SK-N-DZ (cell line): ENCODE measurements around the gene OGFOD2.

Experiments
- DNase-seq: peaks from one replicate; pipeline ENCODE4 v3.0.0-alpha.2; 2015; ENCODE audit warnings: low spot score

Gene OGFOD2

GRCh38 chr12:122977153-122977552 lies 2.1 kb downstream of the OGFOD2 start:
- DNase-seq, result no peak

GRCh38 chr12:122977655-122978392 lies 2.8 kb downstream of the OGFOD2 start:
- no peak for DNase-seq

DNA sequence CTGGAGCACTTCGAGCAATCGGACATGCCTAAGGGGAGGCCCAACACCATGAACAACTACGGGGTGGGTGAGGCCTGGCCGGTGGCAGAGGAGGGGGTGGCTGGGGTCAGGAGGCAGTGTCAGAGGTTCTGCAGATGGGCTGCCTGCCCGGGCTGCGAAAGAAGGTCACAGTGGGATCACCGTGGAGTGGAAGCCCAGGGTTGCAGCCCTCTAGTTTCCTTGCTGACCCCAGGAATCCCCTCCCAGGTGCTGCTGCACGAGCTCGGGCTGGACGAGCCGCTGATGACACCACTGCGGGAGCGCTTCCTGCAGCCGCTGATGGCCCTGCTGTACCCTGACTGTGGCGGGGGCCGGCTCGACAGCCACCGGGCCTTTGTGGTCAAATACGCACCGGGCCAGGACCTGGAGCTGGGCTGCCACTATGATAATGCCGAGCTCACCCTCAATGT lies 3.5 kb downstream of the OGFOD2 start:
- no peak for DNase-seq

DNA sequence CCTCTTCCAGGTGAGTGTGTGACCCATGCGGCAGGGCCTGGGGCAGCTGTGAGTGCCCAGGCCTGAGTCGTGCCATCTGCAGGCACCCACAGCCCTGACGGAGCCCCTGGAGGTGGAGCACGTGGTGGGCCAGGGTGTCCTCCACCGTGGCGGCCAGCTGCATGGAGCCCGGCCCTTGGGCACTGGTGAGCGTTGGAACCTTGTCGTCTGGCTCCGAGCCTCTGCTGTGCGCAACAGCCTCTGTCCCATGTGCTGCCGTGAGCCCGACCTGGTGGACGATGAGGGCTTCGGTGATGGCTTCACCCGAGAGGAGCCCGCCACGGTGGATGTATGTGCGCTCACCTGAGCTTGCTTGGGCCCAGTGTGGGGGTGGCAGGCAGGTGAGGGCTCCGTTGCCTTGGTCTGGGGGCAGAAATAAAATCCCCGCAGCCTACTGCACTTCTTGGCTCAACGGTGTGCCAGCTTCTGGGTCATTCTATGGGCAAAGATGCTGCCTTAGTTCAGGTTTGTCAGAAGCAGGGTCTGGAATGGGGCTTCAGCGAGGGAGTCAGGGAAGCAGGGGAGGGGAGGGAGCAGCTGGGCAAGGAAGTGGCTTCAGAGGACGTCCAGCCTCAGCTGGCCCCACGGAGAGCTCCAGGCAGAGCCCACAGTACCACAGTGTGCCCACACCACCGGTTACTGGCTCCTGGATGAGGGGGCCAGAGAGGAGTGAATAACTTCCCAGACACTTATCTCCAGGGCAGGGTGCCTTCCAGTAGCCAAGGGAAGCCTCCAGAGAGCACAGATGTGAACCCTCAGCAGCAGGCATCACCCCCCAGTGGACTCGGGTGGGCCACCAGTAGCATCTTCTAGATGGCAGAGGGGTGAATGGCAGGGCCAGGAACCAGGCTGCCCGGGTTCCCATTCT lies 4.2 kb downstream of the OGFOD2 start:
- no peak for DNase-seq

GRCh38 chr12:122979908-122980182 lies 4.8 kb downstream of the OGFOD2 start:
- no peak for DNase-seq

- DNase-seq, result peak; percentile 66
Observed at GRCh38 chr12:122980183-122981035, 5.4 kb downstream of the OGFOD2 start, which contains the start of gene ARL6IP4. ARL6IP4 (plus strand) TSS chr12:122980681; CDS start chr12:122981140, 459 bp downstream.

GRCh38 chr12:122981036-122981471 lies 6.0 kb downstream of the OGFOD2 start:
- DNase-seq, result no peak

DNA sequence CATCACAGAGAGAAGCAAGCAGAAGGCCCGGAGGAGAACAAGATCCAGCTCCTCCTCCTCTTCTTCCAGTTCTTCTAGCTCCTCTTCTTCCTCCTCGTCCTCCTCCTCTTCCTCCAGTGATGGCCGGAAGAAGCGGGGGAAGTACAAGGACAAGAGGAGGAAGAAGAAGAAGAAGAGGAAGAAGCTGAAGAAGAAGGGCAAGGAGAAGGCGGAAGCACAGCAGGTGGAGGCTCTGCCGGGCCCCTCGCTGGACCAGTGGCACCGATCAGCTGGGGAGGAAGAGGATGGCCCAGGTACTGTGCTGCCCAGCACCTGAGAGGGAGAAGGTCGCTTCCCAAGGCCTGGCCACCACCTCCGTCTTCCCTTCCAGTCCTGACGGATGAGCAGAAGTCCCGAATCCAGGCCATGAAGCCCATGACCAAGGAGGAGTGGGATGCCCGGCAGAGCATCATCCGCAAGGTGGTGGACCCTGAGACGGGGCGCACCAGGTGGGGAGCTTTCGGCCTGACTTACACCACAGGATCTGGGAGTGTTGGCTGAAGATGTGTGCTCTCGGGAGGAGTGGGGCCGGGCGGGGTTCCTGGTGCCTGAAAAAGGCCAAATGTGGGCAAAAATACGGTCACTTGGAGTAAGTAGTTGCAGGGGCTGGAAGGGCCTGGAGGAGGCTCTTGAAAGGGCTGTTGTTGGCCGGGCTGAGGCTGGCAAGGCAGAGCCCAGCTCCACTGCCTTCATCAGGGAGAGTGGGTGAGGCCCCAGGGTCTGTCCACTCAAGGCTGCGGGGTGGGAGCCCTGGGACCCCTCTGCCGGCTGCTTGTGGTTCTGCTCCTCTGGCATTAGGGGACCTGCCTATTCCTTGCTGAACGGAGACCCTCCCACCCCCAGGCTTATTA lies 6.8 kb downstream of the OGFOD2 start:
- no peak for DNase-seq

DNA sequence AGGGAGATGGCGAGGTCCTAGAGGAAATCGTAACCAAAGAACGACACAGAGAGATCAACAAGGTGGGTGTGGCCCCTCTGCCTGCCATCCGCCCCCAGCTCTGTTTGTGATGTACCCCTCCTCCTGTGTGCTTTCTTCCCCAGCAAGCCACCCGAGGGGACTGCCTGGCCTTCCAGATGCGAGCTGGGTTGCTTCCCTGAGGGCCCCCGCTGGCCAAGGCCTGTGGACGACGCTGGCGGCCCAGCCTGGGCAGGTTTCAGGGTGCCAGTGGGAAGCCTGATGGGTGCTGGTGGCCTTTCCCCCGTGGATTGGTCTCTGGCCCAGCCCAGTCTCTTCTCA lies 7.4 kb downstream of the OGFOD2 start:
- DNase-seq, result no peak

DNA sequence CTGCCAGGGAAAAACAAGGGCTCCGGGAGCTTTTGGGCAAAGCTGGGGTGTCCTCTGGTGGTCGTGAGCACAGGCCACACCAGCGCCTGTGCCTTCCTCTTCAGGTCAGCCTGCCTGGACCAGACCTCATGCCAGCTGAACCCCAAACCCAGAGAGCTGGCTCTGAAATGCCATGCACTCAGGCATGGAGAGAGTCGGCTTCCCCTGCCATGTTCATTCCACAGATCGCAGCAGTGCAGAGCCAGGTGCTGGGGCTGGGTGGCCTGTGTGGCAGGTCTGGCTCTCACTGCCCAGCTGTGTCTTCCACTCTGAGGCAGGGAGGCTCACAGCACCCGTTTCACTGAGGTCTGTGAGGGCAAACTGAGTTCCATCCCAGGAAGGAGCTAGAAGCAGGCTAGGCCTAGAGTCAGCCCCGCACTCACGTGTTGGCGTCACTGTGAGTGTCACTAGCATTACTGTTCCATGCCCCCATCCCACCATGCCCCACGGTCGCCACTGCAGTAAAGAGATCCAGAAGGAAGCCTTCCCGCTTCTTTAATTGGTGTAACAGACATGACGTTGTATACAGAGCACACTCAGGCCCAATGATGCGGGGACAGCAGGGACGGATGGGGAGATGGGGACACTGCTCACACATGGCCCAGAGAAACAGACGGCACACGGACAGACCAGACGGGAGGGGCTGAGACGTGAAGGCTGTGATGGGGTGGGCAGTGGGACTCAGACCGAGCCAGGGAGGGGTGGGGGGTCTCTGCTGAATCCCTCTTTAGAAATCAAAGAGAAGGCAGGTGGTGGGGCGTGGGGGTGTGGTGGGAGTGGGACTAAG lies 8.1 kb downstream of the OGFOD2 start:
- DNase-seq, result no peak

- DNase-seq, result no peak
Observed at GRCh38 chr12:122983789-122984515, 8.9 kb downstream of the OGFOD2 start.

DNA sequence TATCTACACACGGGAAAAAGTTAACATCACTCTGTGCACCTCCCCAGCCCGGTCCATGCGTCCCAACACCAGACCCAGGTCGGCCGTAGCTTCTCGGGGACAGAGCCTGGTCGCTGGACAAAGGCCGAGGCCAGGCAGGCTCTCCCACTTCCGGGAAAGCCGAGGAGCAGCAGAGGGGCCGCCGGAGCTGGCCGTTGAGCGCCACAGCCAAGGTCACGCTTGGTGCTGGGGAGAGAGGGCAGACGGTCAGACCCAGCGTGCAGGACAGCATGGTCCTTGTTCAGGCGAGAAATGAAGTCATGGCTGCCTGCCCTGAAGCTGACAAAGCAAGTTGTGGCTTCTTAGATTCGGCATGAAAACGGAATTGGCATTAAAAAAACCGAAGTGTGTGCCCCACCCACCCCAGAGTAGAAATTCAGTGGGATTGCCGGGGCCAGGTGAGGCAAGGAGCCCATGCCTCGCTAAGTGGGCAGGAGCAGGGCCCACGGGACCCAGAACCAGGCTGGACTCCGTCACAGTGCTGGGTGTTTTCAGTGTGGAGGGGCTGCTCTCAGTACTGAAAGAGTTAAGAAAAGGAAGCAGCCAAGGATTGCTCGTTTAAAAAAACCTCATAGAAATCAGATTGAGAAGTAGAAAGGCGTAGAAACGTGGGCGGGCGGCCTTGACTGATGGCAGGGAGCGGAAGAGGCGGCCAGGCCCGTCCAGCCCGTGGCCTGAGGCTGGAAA lies 9.7 kb downstream of the OGFOD2 start:
- no peak for DNase-seq

DNA sequence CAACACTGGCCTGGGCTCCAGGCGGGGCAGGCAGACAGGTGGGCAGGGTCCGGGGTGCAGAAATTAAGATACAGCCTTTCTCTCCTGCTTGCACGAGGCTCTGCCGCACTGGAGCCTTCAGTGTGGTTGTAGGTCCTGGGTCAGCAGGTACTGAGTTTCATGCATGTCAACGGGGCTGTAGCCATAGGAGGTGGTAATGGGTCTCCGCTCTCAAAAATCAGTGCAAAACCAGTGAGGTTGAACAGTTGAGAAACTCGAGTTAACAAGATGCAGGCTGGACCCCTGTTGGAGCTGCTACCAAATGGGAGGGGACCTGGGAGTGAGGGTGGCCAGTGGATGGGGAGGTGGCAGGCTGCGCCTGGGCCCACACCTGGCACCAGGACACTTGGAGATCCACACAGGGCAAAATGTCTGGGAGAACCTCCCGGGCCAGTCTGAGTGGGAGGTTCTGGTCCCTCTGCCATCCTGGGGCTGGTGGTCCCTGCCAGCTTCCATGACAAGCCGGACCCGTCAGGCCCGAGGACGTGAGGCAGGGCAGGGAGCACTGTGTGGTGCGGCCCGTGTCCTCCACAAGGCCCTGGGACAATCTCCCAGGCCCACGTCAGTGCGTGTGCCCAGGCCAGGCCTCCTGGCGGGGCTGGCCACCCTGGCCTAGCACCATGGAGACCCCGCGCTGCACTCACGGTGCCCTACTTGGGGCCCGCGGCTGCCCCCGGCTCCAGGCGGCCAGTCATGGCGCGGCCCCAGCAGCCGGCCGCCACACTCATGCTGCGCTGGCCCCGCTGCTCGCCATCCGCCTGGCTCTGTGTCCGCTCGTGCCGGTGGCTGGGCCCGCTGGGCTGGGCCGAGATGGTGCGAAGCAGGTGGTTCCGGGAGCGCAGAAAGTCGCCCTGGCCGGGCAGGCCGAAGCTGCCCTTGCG lies 10.6 kb downstream of the OGFOD2 start:
- DNase-seq, result no peak

- no peak for DNase-seq
Observed at GRCh38 chr12:122986258-122986871, 11.3 kb downstream of the OGFOD2 start.

GRCh38 chr12:122987086-122987951 lies 12.3 kb downstream of the OGFOD2 start:
- no peak for DNase-seq

- DNase-seq, result no peak
Observed at GRCh38 chr12:122988036-122988435, 13.0 kb downstream of the OGFOD2 start.
